ENCODE measurements around the gene SLIT3.
"Not testable (repeated sequence)": the region's sequence is repeated elsewhere in the genome, so short reads cannot be mapped to it uniquely, and the experiment has no call there.

Gene SLIT3

GRCh38 chr5:169168280-169168679 lies 132.7 kb downstream of the SLIT3 start:
- no peak for DNase-seq

- no peak for DNase-seq
Measured at GRCh38 chr5:169166078-169166477, 134.9 kb downstream of the SLIT3 start.

GRCh38 chr5:169165052-169165451 lies 135.9 kb downstream of the SLIT3 start:
- no peak for DNase-seq

- no peak for DNase-seq
Measured at GRCh38 chr5:169164481-169164925, 136.4 kb downstream of the SLIT3 start.

GRCh38 chr5:169162407-169162806 lies 138.5 kb downstream of the SLIT3 start:
- no peak for DNase-seq

GRCh38 chr5:169161022-169161680 lies 139.8 kb downstream of the SLIT3 start:
- DNase-seq, result no peak

GRCh38 chr5:169160405-169160901 lies 140.5 kb downstream of the SLIT3 start:
- no peak for DNase-seq

GRCh38 chr5:169158764-169159163 lies 142.2 kb downstream of the SLIT3 start:
- DNase-seq, result no peak

- DNase-seq, result no peak
Measured at GRCh38 chr5:169157064-169157463, 143.9 kb downstream of the SLIT3 start.

- DNase-seq, result no peak
Measured at GRCh38 chr5:169154679-169155078, 146.3 kb downstream of the SLIT3 start.

- DNase-seq, result no peak
Measured at GRCh38 chr5:169153405-169153804, 147.5 kb downstream of the SLIT3 start.

- no peak for DNase-seq
Measured at GRCh38 chr5:169152946-169153345, 148.0 kb downstream of the SLIT3 start.

GRCh38 chr5:169152453-169152852 lies 148.5 kb downstream of the SLIT3 start:
- no peak for DNase-seq

- no peak for DNase-seq
Measured at GRCh38 chr5:169151051-169151805, 149.7 kb downstream of the SLIT3 start.

GRCh38 chr5:169150108-169150507 lies 150.8 kb downstream of the SLIT3 start:
- DNase-seq, result no peak

GRCh38 chr5:169149317-169149716 lies 151.6 kb downstream of the SLIT3 start:
- DNase-seq, result no peak

- no peak for DNase-seq
Measured at GRCh38 chr5:169148138-169148740, 152.7 kb downstream of the SLIT3 start.

- DNase-seq, result no peak
Measured at GRCh38 chr5:169147534-169147933, 153.4 kb downstream of the SLIT3 start.

GRCh38 chr5:169146158-169146557 lies 154.8 kb downstream of the SLIT3 start:
- DNase-seq, result no peak

- DNase-seq, result no peak
Measured at GRCh38 chr5:169142264-169142970, 158.5 kb downstream of the SLIT3 start.

- DNase-seq, result not testable (repeated sequence)
Measured at GRCh38 chr5:169140215-169140614, 160.7 kb downstream of the SLIT3 start.

- DNase-seq, result peak; percentile 34
Measured at GRCh38 chr5:169139480-169140050, 161.4 kb downstream of the SLIT3 start.

GRCh38 chr5:169133531-169133930 lies 167.4 kb downstream of the SLIT3 start:
- DNase-seq, result no peak
